Measurements from ENCODE around the gene HCN4. TPM values are rescaled to one million over a fixed set of nuclear protein-coding genes. Genes with fewer than 3 reads are reported as not detected.

Gene HCN4
- total RNA-seq, 2 experiments from 2014 or later = not detected

DNA sequence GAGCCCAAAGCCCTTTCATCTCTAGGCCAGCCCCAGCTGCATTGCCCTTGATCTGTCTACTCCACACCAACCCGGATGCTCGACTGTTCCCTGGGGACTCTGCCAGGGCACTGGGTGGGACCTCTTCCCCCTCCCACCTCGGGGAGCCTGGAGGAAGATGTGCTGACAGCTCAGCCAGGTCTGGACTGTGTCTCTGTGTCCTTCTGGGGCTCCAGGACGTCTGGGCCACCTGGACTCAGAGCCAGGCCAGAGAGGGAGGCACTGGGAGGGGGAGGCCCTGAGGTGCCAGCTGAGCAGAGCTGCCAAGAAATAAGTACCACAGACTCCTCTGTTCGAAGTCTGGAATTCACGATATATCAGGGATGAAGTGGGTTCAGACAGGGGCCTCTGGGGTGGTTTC lies 5.8 kb upstream of the HCN4 start:
- Mint-ChIP-seq H3K27me3 (peaks cover 14% of the 10 kb centered on the region), H3K4me3 (no peak overlapping the region), H3K9me3 (peaks cover 6% of the 10 kb centered on the region), H3K36me3 (no peaks in the 10 kb centered on the region), H3K27ac (no peak overlapping the region), H3K4me1 (ENCODE audit: low read depth) (no peaks in the 10 kb centered on the region)
- ChIA-PET POLR2A (interaction anchor here (0.6 kb wide), 1 partner anchor 443 kb away, joined by 4 read pairs; no protein-coding TSS in a partner anchor), CTCF (no interaction called here)
- no peak for DNase-seq
- intact Hi-C loops (cut with micrococcal nuclease) = no loop called here

DNA sequence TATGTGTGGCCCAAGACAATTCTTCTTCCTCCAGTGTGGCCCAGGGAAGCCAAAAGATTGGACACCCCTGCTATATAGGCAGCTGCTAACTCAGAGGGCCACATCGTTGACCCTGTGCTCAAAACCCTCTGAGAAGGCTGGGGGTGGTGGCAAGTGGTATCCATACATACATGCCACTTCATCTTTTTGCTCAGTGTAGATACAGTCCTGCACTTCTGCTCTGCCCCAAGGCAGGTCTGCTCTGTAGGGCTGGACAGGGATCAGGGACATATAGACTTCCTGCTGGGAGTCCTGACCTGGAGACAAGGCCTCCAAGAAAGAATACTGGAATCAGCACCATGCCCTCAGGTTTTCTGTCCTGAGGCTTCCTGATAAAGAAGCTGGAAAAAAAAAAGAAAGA lies 4.5 kb upstream of the HCN4 start:
- POLR2A ChIA-PET = no interaction called here
- H3K9me3 Mint-ChIP-seq = peaks cover 6% of the 10 kb centered on the region
- CTCF ChIA-PET = no interaction called here
- H3K4me1 Mint-ChIP-seq (ENCODE audit: low read depth) = no peaks in the 10 kb centered on the region
- intact Hi-C loops (cut with micrococcal nuclease) = no loop called here
- no peak overlapping the region for H3K4me3 Mint-ChIP-seq
- no peak overlapping the region for H3K27ac Mint-ChIP-seq
- DNase-seq = no peak
- H3K36me3 Mint-ChIP-seq = no peaks in the 10 kb centered on the region
- H3K27me3 Mint-ChIP-seq = peaks cover 17% of the 10 kb centered on the region

DNA sequence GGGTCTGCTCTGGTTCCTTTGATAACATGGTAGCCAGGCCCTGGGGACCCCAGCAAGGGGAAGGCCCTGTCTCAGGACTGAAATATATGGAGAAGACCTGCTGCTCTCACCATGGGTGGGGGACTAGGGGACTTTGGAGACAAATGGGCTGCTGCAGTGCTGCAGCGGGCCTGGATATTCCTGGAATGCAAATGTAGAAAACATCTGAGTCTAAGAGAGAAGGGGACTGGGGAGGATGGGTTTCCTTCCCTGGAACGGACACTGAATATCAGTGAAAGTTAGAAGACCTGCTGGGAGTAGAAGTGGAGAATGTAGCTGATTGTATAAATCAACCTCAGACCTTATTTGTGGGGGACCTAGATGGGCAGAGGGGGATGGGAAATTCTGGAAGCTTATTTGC lies 3.1 kb upstream of the HCN4 start:
- CTCF ChIA-PET = no interaction called here
- H3K4me3 Mint-ChIP-seq = no peak overlapping the region
- no peak overlapping the region for H3K27ac Mint-ChIP-seq
- H3K9me3 Mint-ChIP-seq = peaks cover 3% of the 10 kb centered on the region
- H3K4me1 Mint-ChIP-seq (ENCODE audit: low read depth) = no peaks in the 10 kb centered on the region
- DNase-seq = no peak
- POLR2A ChIA-PET = no interaction called here
- H3K27me3 Mint-ChIP-seq = peaks cover 23% of the 10 kb centered on the region
- intact Hi-C loops (cut with micrococcal nuclease) = no loop called here
- no peaks in the 10 kb centered on the region for H3K36me3 Mint-ChIP-seq

DNA sequence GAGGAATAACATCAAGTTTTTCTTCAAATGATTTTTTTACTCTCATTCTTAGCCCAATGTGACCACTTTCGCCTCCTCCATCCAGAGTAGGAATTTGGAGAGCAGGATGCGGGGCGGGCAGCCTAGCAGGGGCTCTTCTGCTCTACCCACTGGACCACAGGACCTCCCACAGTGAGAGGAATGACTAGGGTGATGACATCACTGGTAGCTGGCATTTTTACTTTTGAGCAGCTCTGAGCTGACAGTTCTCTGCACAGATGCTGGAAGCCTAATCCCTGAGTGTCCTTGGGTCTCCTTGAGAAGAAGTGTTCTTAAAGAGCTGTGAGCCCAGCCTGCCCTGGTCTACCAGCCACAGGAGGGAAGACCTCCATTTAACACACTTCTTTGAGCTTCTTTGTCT lies 1.4 kb upstream of the HCN4 start:
- H3K27me3 Mint-ChIP-seq = peaks cover 34% of the 10 kb centered on the region
- H3K4me1 Mint-ChIP-seq (ENCODE audit: low read depth) = no peaks in the 10 kb centered on the region
- H3K9me3 Mint-ChIP-seq = no peaks in the 10 kb centered on the region
- H3K36me3 Mint-ChIP-seq = no peaks in the 10 kb centered on the region
- no peak overlapping the region for H3K4me3 Mint-ChIP-seq
- intact Hi-C loops (cut with micrococcal nuclease) = no loop called here
- ChIA-PET CTCF (no interaction called here), POLR2A (no interaction called here)
- no peak overlapping the region for H3K27ac Mint-ChIP-seq
- DNase-seq = peak; percentile 11

DNA sequence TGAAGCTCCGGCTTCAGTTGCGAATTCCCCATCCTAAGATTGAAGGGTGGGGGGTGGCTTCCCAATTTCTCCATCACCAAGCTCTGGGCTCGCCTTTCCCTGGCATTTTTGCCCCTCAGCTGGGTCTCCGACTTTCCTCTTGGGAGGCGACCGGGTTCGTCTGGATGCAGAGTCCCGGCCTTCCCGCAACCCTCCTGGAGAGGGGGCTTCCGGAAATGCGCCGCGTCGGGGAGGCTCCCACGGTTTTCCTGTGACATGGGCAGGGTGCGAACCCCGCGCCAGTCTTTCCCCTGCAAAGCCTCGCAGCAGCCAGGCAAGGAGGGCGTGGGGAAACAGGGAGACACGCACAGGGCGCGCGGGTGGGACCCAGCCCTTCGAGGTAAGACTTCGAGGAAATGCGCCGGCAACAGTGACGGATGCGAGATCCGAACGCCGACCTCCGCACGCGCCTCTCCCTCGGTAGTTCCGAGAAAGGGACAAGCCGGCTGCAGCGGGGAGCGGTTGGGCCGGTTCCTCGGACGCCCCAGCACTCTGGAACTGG lies 466 bp upstream of the HCN4 start:
- Mint-ChIP-seq H3K27ac (no peak overlapping the region), H3K36me3 (no peaks in the 10 kb centered on the region), H3K9me3 (no peaks in the 10 kb centered on the region), H3K4me1 (ENCODE audit: low read depth) (no peaks in the 10 kb centered on the region), H3K4me3 (no peak overlapping the region), H3K27me3 (peaks cover 38% of the 10 kb centered on the region)
- ChIA-PET POLR2A (no interaction called here), CTCF (no interaction called here)
- intact Hi-C loops (cut with micrococcal nuclease) = no loop called here
- DNase-seq = no peak

DNA sequence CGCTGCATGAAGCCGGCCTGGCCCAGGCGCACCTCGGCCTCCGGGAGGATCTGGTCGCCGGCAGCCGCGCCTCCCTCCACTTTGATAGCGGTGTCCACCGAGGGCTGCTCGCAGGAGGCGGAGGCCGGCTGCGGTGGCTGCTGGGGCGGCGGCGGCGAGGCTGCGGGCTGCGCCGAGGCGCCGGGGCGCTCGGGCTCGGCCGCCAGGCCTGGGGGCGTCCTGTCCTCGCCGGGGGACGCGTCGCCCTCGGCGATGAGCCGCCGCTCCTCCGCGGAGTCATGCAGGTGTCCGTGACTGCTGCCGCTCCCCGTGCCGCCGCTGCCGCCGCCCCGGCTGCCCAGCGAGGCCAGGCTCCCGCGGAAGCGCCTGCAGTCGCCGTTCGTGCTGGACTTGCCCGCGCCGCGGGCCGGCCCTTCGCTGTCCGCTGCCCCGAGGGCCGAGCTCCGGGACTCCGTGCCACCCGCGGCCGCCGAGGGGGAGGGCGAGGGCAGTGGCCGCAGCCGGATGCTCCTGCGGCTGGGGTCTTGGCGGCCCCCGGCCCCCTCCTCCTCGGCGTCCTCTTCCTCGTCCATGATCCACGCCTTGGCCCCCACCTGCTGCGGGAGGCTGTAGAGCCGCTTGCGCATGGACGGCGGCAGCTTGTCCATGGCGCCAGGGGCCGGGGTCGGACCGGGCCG lies 996 bp downstream of the HCN4 start:
- H3K36me3 Mint-ChIP-seq = no peaks in the 10 kb centered on the region
- ChIA-PET POLR2A (no interaction called here), CTCF (no interaction called here)
- DNase-seq = no peak
- no peaks in the 10 kb centered on the region for H3K9me3 Mint-ChIP-seq
- H3K27ac Mint-ChIP-seq = no peak overlapping the region
- intact Hi-C loops (cut with micrococcal nuclease) = no loop called here
- no peak overlapping the region for H3K4me3 Mint-ChIP-seq
- H3K4me1 Mint-ChIP-seq (ENCODE audit: low read depth) = no peaks in the 10 kb centered on the region
- H3K27me3 Mint-ChIP-seq = peaks cover 41% of the 10 kb centered on the region

DNA sequence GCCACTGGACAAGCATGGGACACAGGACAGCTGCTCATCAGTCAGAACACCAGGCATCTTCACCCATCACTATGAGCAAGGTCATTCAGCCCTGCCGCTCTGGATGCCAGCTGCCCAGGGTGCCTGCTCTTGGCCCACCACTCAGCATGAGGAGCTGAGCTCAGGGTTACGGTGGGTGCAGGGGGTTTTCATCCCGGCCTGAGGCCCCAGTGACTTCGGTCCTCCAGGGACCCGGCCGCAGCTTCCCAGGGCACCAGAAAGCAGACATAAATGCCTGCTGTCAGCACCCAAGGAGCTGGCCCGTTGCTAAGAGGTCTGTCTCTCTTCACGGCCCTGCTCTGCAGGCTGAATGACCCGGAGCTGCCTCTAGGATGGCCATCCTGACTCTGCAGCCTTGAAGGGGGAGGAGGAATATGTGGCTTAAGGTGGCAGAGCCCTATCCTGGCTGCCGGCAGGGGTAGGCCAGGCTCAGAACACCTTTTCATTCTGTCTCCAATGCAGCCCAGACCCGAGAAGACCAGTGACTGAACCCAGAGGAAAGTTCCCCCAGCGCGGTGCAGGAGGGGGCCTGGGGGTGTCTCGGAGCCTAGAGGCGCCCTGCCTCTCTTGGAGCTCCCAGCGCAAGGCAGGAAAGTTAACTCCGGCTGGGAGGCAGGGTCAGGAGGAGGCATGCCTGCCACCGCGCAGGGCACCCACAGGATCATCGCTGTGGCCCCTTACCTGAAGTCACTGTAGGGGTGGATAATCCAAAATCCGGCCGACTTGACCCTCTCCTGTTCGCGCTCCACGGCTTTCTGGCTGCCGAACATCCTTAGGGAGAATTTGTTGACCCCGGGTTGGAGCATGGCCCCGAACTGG lies 1.8 kb downstream of the HCN4 start:
- ChIA-PET POLR2A (no interaction called here), CTCF (no interaction called here)
- Mint-ChIP-seq H3K4me1 (ENCODE audit: low read depth) (no peaks in the 10 kb centered on the region), H3K9me3 (no peaks in the 10 kb centered on the region), H3K27ac (no peak overlapping the region), H3K36me3 (no peaks in the 10 kb centered on the region), H3K27me3 (peaks cover 40% of the 10 kb centered on the region), H3K4me3 (no peak overlapping the region)
- intact Hi-C loops (cut with micrococcal nuclease) = no loop called here
- DNase-seq = no peak

DNA sequence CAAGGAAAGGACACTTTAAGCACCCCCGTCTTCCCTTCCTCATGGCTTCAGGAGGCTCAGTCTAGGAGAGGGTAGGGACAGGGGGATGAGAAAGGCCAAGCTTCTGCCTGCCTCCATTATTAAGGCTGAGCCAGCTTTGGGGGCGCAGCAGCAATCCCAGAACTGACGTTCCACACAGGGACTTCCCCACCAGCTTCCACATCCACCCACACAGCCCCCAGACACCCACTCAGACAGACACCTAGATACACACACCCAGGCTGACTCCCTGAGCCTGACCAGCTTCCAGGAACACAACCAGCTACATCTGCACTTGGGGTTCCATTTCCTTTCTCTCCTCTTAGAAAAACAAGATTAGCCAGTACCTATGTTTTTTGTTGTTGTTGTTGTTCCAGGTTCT lies 4.7 kb downstream of the HCN4 start:
- intact Hi-C loops (cut with micrococcal nuclease) = no loop called here
- Mint-ChIP-seq H3K27ac (no peak overlapping the region), H3K36me3 (no peaks in the 10 kb centered on the region), H3K4me1 (ENCODE audit: low read depth) (no peaks in the 10 kb centered on the region), H3K9me3 (no peaks in the 10 kb centered on the region), H3K27me3 (peaks cover 28% of the 10 kb centered on the region), H3K4me3 (no peak overlapping the region)
- DNase-seq = no peak
- ChIA-PET CTCF (no interaction called here), POLR2A (no interaction called here)

DNA sequence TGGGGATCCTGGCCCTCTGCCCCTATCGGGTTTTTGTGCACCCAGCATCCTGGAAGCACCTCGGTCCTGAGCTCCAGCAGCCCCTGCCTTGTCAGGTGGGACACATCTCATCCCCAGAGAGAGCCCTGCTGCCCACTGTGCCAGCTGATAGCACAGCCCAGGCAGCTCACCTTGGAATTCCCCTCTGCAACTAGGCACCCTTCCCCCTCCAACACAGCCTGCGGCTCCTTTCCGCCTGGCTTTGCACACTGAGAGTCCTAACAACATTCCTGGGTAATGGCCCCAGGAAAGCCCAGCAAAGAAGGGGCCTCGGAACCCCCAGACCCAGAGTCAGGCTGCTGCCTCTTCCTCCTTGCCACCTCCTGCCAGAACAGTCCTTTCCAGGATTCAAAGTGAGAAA lies 5.9 kb downstream of the HCN4 start:
- peaks cover 27% of the 10 kb centered on the region for H3K27me3 Mint-ChIP-seq
- no peaks in the 10 kb centered on the region for H3K4me1 Mint-ChIP-seq (ENCODE audit: low read depth)
- H3K4me3 Mint-ChIP-seq = no peak overlapping the region
- ChIA-PET POLR2A (no interaction called here), CTCF (no interaction called here)
- H3K9me3 Mint-ChIP-seq = no peaks in the 10 kb centered on the region
- H3K27ac Mint-ChIP-seq = no peak overlapping the region
- intact Hi-C loops (cut with micrococcal nuclease) = no loop called here
- no peaks in the 10 kb centered on the region for H3K36me3 Mint-ChIP-seq
- no peak for DNase-seq

DNA sequence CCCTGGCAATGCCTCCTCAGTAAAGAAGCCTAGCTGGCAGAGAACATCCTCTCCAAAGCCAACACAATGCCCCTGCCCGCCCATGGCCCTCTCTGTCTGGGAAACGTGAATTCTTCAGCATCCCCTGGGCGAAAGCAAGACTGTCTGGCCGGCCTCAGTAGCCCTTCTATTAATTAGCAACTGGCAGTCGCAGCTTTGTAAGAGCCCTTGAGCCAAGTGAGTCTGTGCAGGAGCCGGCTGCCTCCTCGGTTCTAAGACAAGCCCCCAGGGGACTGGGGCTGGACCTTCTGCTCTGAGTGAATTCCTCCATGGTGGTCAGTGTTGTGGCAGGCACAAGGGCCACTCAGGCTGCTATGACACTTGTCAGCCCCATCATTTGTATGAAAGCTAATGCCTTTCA lies 7.4 kb downstream of the HCN4 start:
- no peak for DNase-seq
- POLR2A ChIA-PET = no interaction called here
- Mint-ChIP-seq H3K27me3 (peaks cover 23% of the 10 kb centered on the region), H3K4me3 (no peak overlapping the region), H3K36me3 (no peaks in the 10 kb centered on the region), H3K27ac (no peak overlapping the region), H3K4me1 (ENCODE audit: low read depth) (no peaks in the 10 kb centered on the region), H3K9me3 (no peaks in the 10 kb centered on the region)
- CTCF ChIA-PET = no interaction called here
- intact Hi-C loops (cut with micrococcal nuclease) = no loop called here

DNA sequence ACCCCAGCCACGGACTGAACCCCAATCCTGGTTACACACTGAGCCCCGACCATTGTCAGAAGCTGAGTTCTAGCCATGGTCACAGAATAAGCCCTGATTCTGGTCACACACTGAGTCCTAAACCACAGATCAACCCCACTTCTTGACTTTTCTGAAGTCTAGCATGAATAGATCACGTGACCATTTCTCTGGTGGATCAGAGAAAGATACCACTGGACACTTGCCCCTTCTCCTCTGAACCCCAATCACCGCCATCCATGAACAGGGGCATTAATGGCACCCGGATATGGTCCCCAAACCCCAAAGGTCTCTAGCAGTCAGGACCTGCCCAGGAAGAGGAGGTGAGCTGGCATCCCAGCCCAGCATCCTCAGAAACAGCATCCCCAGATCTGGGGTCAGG lies 9.1 kb downstream of the HCN4 start:
- Mint-ChIP-seq H3K9me3 (no peaks in the 10 kb centered on the region), H3K36me3 (no peaks in the 10 kb centered on the region), H3K4me3 (no peak overlapping the region), H3K27ac (no peak overlapping the region), H3K4me1 (ENCODE audit: low read depth) (no peaks in the 10 kb centered on the region), H3K27me3 (peaks cover 14% of the 10 kb centered on the region)
- DNase-seq = no peak
- intact Hi-C loops (cut with micrococcal nuclease) = no loop called here
- ChIA-PET CTCF (no interaction called here), POLR2A (no interaction called here)

DNA sequence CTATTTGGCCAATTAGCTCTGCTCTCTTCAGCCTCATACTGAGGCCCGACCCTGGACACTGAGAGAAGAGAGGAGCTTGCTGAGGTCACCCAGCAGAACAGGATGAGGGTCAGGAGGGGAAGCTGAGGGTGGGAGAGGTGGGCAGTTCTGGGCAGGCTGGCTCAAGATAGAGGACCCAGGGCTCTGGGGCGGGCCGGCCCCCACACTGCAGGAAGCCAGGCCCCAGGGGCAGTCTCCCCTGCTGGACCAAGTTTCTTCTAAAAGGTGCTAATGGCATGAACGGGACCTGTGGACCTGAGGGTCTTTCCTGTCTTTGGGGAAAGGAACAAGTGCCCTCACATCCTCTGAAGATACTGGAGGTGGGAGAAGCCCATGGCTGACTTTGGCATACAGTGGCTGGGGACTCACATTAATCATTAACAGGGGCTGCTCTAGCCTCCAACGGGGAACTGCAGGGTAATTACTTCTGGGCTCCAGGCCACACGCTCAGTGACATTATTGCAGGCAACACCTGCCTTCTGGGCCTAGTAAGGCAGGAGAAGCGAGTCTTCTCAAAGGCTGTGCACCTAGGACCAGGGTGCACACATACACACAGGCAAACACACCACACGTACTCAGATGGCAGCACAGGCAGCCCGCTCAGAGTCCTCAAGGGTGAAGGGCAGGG lies 10.6 kb downstream of the HCN4 start:
- intact Hi-C loops (cut with micrococcal nuclease) = no loop called here
- H3K9me3 Mint-ChIP-seq = no peaks in the 10 kb centered on the region
- CTCF ChIA-PET = no interaction called here

More for the DNA sequence above, 10.6 kb downstream of the HCN4 start:
- no peaks in the 10 kb centered on the region for H3K4me1 Mint-ChIP-seq (ENCODE audit: low read depth)
- no peak overlapping the region for H3K27ac Mint-ChIP-seq
- DNase-seq = no peak
- no peak overlapping the region for H3K4me3 Mint-ChIP-seq
- POLR2A ChIA-PET = no interaction called here
- peaks cover 12% of the 10 kb centered on the region for H3K27me3 Mint-ChIP-seq
- H3K36me3 Mint-ChIP-seq = no peaks in the 10 kb centered on the region
